GM18505 (cell line): ENCODE results near the gene TTLL10.
"Not testable (repeated sequence)": the region's sequence is repeated elsewhere in the genome, so short reads cannot be mapped to it uniquely, and the experiment has no call there.

ENCODE experiments used
- ATAC-seq: cut with Tn5 transposase; IDR thresholded peaks from one replicate; pipeline ENCODE4 v1.9.1; 2021; ENCODE audit not compliant: unreplicated experiment
- POLR2A ChIP-seq: IDR thresholded peaks from 4 replicates; pipeline ENCODE4 v1.6.1; 2011; ENCODE audit warnings: borderline replicate concordance; ENCODE audit not compliant: insufficient read depth, insufficient read length; ENCODE audit errors: extremely low read depth

The TTLL10 gene

DNA sequence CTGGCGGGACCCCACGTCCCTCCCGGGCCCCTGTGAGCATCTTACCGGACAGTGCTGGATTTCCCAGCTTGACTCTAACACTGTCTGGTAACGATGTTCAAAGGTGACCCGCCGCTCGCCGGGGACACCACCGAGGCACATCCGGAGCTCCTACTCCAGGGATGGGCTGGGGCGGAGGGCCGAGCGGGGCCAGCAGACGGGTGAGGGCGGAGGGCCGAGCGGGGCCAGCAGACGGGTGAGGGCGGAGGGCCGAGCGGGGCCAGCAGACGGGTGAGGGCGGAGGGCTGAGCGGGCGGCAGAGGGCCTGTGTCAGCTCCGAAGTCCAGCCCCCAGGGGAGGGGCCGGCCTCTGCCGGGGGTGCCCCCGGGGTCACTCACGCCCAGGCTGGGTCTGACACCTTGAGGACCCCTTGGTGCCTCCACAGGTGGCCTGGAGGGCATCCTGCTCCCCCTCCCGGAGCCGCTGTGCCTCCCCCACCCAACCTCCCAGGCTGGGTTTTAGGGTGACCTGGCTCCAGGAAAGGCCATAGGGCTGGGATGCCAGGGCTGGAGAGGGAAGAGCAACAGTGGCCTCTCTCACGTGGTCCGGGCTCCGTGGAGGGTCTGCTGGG lies 5.7 kb upstream of the TTLL10 start:
- TF ChIP-seq POLR2A = no peak
- no peak for ATAC-seq

DNA sequence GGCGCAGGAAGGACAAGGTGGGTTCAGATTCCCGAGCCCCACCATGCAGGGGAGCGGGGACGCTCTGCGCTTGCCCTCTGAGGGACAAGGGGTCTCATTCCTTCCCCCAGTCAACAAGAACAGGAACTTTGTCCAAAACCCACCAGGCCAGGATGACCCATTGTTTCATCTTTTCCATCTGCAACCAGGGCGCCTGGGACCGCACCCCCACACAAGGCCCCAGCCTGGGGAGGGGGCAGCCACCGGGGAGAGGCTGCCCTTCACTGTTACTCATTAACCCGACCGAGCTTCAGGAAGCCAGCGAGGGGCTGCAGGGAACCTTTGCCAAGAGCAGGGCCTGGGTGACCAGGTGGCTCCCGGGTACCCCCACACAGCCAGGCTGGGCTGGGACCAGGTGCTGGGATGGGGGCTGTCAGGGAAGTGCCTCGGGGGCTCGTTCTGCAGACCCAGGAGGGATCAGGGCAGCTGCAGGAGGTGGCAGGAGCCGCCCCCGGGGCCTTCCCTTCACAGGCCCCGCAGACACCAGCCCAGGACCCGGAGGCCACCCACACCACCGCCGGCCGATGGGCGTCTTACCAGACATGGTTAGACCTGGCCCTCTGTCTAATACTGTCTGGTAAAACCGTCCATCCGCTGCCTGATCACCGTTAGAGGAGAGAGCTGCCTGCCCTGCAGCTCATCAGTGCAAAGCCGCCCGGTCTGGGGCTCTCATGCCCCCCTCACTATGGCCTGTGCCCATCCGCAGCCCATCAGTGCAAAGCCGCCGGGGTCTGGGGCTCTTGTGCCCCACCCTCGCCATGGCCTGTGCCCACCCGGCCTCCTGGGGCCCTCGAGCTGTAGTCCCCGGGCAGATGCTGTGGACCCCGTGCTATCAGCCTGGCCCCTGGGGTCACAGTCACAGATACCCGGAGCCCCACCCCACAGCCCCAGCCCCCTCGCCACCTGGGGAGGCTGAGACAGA lies 4.9 kb upstream of the TTLL10 start:
- TF ChIP-seq POLR2A = no peak
- ATAC-seq = no peak

DNA sequence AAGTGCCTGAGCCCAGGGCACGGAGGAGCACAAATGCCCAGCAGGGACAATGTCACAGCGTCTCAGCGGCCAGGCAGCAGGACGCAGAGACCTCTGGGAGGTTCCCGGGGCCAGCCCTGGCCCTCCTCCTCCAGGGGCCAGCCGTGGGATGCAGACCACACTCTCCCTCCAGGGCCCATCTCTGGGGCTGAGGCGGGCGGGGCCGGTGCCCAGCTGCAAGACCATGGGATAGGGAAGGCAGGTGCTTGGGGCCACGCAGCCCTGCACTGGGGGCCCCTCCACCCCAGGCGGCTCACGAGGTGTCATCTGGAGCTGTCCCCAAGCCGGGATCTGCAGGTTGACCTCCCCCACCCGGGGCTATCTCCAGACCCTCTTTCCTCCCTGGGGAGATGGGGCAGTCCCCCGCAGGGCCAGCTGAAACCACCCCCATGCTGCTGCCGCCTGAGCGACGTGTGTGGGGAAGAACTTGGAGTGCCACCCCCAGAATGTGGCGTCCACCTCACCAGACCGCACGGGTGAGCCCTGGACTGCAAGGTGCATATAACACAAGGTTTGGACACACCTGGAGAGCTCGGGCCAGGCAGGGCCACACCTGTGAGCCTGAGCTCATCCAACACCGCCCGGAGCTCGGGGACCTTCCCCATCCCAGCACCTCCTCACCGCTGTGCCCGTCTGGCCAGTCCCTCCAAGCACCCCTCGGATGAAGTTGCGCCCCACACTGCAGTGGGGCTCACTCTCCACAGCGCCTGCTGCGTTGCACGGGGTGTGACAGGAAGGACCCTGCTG lies 4.1 kb upstream of the TTLL10 start:
- no peak for TF ChIP-seq POLR2A
- no peak for ATAC-seq

DNA sequence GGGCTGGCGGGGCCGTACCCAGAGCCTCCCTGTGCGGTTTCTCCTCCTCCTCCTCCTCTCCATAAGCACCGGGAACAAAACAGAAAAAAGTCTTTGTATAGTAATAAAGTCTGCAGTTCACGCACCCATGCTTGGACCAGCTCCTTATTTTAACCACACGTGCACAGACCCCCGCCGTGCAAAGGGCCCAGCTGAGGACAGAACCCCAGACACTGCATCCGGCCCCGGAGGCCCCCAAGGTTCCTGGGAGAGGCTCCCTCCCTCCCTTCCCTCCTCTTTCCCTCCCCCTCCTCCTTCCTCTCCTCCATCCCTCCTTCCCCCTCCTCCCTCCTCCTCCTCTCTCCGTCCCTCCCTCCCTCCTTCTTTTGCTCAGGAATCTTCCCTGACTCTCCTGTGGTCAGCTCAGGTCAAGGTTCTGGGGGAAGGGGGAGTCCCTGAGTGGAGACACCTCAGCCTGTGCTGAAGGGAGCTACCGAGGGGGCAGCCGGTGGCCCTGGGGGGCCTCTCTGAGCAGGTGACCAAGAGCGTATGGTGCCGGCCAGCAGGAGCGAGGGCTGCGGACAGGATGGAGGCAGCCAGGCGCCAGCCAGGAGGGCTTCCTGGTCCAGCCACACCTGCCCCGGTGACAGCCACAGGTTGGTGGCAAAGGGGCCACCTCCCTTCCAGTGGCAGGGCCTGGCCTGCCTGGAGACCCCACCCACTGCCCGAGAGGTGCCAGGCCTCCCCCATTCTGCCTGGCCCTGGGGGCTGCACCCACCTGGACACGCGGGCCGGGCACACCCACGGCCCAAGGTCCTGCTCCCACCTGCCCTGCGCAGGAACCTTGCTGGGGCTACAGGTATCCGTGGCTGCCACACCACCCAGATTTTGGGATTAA lies 3.2 kb upstream of the TTLL10 start:
- ATAC-seq = no peak
- TF ChIP-seq POLR2A = no peak

DNA sequence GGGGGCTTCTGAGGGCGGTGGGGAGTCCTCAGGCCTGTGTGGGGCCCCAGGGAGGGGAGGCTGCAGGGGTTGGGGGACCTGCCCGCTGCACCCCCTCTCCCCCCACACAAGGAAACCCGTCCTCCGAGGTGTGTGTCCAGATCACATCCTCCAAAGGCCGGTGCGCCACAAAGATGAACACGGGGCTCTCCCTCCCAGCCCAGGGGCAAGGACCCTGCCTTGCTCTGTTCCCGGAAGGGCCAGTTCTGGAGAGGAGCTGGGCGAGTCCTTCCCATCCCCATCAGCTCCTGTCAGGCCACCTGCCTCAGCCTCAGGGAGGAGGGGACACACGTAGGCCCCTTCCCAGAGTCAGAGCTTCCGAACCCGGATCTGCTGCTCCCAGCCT lies 2.5 kb upstream of the TTLL10 start:
- TF ChIP-seq POLR2A = no peak
- ATAC-seq = no peak

DNA sequence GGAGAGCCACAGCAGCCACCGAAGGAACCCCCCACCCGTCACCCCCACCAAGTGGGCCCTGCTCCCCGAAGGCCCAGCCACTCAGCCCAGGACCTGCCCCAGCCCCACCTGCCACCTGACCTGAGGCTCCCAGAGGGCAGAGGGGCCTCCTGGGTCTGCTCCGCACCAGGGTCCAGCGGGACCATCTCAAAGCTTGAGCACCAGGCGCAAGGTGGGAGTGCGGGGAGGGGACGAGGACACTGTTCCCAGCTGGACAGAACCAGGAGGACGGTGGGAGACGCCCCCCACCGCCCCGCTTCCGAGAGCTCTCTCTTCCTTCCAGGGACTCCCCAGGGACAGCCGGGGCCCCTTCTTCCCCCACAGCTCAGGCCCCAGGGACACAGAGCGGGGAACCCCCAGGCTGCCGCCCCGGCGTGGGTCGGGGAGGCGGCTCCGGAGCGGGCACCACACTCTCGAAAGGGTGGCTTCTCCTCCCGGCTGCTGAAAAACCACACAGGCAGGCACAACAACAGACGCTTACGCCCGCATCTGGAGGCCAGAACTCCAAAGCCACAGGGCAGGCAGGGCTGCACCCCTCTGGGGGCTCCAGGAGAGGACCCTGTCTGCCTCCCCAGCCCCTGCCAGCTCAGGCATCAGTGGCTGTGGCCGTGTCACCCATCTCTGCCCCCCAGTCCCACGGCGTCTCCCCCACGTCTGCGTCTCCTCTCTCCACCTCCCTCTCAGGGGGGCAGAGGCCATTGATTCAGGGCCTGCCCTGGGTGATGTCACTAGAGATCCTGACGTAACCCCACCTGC lies 1.9 kb upstream of the TTLL10 start:
- no peak for ATAC-seq
- TF ChIP-seq POLR2A = no peak

DNA sequence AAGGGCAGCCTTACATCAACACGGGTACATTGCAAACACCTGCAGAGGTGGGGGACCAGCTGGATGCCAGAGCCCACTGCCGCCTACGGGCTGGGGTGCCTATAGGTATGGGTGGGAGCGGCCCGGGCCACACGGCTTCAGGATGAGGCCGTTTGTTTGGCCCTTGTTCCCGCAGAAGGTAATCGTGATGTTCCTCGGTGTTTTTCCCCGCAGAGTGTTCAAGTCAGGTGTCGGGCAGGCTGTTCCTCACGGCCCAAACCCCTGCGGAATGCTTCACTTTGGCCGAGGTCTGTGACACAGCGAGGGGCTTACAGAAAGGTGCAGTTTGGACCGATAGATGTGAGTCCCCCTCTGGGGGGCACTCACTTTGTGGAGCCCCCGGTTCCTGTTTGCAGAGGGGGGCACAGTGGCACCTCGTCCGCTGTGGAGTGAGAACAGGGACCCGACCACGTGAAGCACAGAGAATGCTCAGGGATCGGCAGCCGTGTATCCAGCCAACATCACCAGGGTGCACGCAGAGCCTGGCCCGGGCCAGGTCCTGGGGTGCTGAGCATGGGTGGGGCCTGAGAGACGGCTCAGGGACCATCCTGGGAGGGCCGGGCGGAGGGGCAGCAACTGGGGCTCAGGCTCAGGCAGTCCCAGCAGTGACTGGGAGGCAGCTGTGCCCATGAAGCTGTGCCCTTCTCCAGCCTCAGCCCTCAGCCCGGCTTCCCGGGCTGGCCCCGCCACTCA lies 453 bp upstream of the TTLL10 start:
- TF ChIP-seq POLR2A = no peak
- no peak for ATAC-seq

DNA sequence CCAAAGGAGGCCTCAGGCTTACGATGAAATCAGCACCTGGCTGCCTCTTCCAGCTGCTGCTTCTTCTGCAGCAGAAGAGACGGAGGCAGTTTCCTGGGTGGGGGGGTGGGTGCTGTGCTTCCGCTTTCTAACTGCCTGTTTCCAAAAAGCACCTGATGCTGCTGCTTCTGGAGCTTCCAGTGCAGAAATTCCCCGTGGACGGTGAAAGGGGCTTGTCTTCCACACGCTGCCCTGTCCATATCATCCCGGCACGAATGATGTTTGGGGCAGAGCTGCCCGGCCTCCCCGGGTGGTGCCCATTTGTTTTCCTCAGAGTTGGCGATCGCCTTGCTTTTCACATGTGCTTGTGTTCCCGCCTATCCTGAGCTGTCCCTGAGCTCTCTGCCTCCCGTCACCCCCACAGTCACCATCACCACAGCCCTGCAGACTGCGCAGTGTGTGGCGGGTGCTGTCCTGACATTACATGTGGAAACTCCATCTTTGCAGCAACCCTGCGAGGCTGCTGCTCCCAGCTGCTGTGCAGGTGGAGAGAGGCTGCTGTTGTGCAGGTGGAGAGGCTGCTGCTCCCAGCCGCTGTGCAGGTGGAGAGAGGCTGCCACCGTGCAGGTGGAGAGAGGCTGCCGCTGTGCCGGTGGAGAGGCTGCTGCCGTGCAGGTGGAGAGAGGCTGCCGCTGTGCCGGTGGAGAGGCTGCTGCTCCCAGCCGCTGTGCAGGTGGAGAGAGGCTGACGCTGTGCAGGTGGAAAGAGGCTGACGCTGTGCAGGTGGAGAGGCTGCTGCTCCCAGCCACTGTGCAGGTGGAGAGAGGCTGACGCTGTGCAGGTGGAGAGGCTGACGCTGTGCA lies 1.8 kb downstream of the TTLL10 start:
- no peak for TF ChIP-seq POLR2A
- no peak for ATAC-seq

DNA sequence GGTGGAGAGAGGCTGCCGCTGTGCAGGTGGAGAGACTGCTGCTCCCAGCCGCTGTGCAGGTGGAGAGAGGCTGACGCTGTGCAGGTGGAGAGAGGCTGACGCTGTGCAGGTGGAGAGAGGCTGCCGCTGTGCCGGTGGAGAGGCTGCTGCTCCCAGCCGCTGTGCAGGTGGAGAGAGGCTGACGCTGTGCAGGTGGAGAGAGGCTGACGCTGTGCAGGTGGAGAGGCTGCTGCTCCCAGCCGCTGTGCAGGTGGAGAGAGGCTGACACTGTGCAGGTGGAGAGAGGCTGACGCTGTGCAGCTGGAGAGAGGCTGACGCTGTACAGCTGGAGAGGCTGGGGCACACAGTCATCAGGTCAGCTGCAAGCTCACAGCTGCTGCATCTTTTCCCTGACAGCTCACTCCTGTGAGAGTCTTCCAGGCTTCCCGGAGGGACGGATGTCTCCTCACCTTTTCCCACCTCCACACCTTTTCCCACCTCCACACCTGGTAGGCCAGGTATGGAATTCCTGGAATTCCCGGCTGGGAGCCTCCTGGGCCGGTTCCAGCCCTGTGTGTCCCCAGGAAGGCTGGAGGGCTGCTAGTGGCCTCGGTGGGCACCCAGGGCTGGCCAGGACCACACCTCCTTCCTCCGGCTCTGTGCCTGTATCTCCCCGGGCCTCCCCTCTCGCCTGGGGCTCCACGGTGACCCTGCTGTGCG lies 2.5 kb downstream of the TTLL10 start:
- ATAC-seq = not testable (repeated sequence)

DNA sequence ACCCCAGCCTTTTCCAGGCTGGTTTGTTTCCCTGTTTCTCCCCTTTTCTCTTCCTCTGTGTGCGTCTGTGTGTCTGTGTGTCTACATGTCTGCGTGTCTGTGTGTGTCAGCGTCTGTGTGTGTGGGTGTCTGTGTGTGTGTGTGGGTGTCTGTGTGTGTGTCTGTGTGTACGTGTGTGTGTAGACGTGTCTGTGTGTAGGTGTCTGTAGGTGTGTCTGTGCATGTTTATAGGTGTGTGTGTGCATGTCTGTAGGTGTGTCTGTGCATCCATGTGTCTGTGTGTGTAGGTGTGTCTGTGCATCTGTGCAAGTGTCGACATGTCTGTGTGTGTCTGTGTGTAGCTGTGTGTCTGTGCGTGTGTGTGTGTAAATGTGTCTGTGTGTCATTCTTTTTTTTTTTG lies 3.3 kb downstream of the TTLL10 start:
- no peak for ATAC-seq
- no peak for TF ChIP-seq POLR2A
